CD14-positive monocyte (primary cell): Measurements from ENCODE around the gene NECAB2. TPM values are rescaled to one million over a fixed set of nuclear protein-coding genes. Genes with fewer than 3 reads are reported as not detected.

Experiments used
- DNase-seq, 3 donors: peaks; one replicate each; pipeline ENCODE4 v3.0.0-alpha.2; 2011 to 2022
- H2AFZ ChIP-seq: 2 replicates; pipeline ENCODE4 v1.6.0; 2012; ENCODE audit warnings: mild to moderate bottlenecking, low read depth, low read length, inconsistent platforms; ENCODE audit not compliant: insufficient read depth, poor library complexity, severe bottlenecking
- H3K27ac ChIP-seq, 2 donors: 1 replicate in 1 of 2; 2 replicates in 1 of 2; pipeline ENCODE4 v1.5.1; 2012 to 2013; ENCODE audit warnings: low read length in 2 of 2, control low read depth in 1 of 2, inconsistent platforms in 1 of 2, low read depth in 1 of 2, mild to moderate bottlenecking in 1 of 2
- H3K27me3 ChIP-seq, 2 donors: one replicate each; pipeline versions ENCODE4 v1.6.0 to v1.6.1; 2011 to 2013; ENCODE audit warnings: low read length in 2 of 2; ENCODE audit not compliant: control insufficient read depth in 2 of 2, insufficient read depth in 2 of 2
- H3K36me3 ChIP-seq, 2 donors: replicated peaks in 1 of 2; 1 replicate in 1 of 2; 2 replicates in 1 of 2; pipeline versions ENCODE4 v1.5.1 to v1.6.1; 2012 to 2013; ENCODE audit warnings: low read length in 2 of 2, control low read depth in 1 of 2, inconsistent platforms in 1 of 2, mild to moderate bottlenecking in 1 of 2; ENCODE audit not compliant: insufficient read depth in 2 of 2, control insufficient read depth in 1 of 2
- H3K4me1 ChIP-seq, 2 donors: 1 replicate in 1 of 2; 2 replicates in 1 of 2; pipeline versions ENCODE4 v1.5.1 to v1.6.1; 2012 to 2013; ENCODE audit warnings: low read length in 2 of 2, control low read depth in 1 of 2, inconsistent platforms in 1 of 2, mild to moderate bottlenecking in 1 of 2, moderate library complexity in 1 of 2; ENCODE audit not compliant: insufficient read depth in 2 of 2, control insufficient read depth in 1 of 2
- H3K4me2 ChIP-seq: replicated peaks from 2 replicates; pipeline ENCODE3; 2012; ENCODE audit warnings: low read length, moderate library complexity, mild to moderate bottlenecking; ENCODE audit not compliant: poor library complexity, severe bottlenecking; ENCODE audit errors: extremely low read depth
- H3K4me3 ChIP-seq, 3 experiments: fragments of 200-600 bp in 1 of 3; sonication (generic) in 1 of 3; replicated peaks in 1 of 3; 1 replicate in 2 of 3; 2 replicates in 1 of 3; pipeline ENCODE4 v1.5.1; 2011 to 2013; ENCODE audit warnings: low read length in 3 of 3, mild to moderate bottlenecking in 3 of 3, control low read depth in 2 of 3, low read depth in 2 of 3, inconsistent platforms in 1 of 3, moderate library complexity in 1 of 3
- H3K79me2 ChIP-seq: 2 replicates; pipeline ENCODE4 v1.6.0; 2012; ENCODE audit warnings: mild to moderate bottlenecking, control low read depth, inconsistent platforms, low read length, moderate library complexity; ENCODE audit not compliant: insufficient read depth
- H3K9ac ChIP-seq: 2 replicates; pipeline ENCODE4 v1.6.0; 2017; ENCODE audit warnings: low read length, mild to moderate bottlenecking; ENCODE audit not compliant: insufficient read depth, poor library complexity, severe bottlenecking
- H3K9me3 ChIP-seq, 2 donors: replicated peaks in 1 of 2; 1 replicate in 1 of 2; 2 replicates in 1 of 2; pipeline versions ENCODE4 v1.5.1 to v1.6.1; 2012 to 2013; ENCODE audit warnings: low read length in 2 of 2, control low read depth in 1 of 2; ENCODE audit not compliant: control insufficient read depth in 1 of 2, insufficient read depth in 1 of 2
- H4K20me1 ChIP-seq: 2 replicates; pipeline ENCODE4 v1.6.0; 2012; ENCODE audit warnings: mild to moderate bottlenecking, low read length, control low read depth, moderate library complexity; ENCODE audit not compliant: insufficient read depth
- H3K27ac Mint-ChIP-seq, 7 donors: one replicate each; pipeline ENCODE4 v1.8.0; 2020; ENCODE audit warnings: mild to moderate bottlenecking in 7 of 7, mixed read lengths in 7 of 7, moderate library complexity in 6 of 7, inconsistent platforms in 2 of 7
- H3K27me3 Mint-ChIP-seq, 3 donors: one replicate each; pipeline ENCODE4 v1.8.0; 2021 to 2022; ENCODE audit warnings: low read depth in 3 of 3, mild to moderate bottlenecking in 3 of 3, mixed read lengths in 3 of 3, moderate library complexity in 3 of 3, inconsistent platforms in 1 of 3
- H3K36me3 Mint-ChIP-seq, 2 donors: one replicate each; pipeline ENCODE4 v1.8.0; 2020; ENCODE audit warnings: mixed read lengths in 2 of 2, inconsistent platforms in 1 of 2, mild to moderate bottlenecking in 1 of 2
- H3K4me1 Mint-ChIP-seq: one replicate; pipeline ENCODE4 v1.8.0; 2020; ENCODE audit warnings: mild to moderate bottlenecking, mixed read lengths
- H3K4me3 Mint-ChIP-seq, 2 donors: one replicate each; pipeline ENCODE4 v1.8.0; 2020; ENCODE audit warnings: mild to moderate bottlenecking in 2 of 2, mixed read lengths in 2 of 2, moderate library complexity in 1 of 2
- H3K9me3 Mint-ChIP-seq, 7 donors: one replicate each; pipeline ENCODE4 v1.8.0; 2020 to 2022; ENCODE audit warnings: mixed read lengths in 7 of 7, mild to moderate bottlenecking in 6 of 7, moderate library complexity in 6 of 7, inconsistent platforms in 2 of 7
- WGBS: methylation state at CpG from one replicate; pipeline ENCODE4 v1.1.5; 2013; ENCODE audit warnings: missing lambda C conversion rate; ENCODE audit not compliant: insufficient coverage; 5-methylcytosine and 5-hydroxymethylcytosine counted together
- intact Hi-C, 2 donors: fragments of 100-400 bp; cut with micrococcal nuclease; formaldehyde crosslinking; loops; one replicate each; pipeline versions ENCODE4 v1.15.0 to v1.15.1; 2023
- polyA plus RNA-seq, 3 donors: library from polyadenylated mRNA; depleted of rRNA in 1 of 3; unstranded in 2 of 3; stranded (reverse) in 1 of 3; fragments of 300-500 nt in 2 of 3; fragments of >200 nt in 1 of 3; fragmentation: Illumina TruSeq in 2 of 3; gene quantifications; 1 replicate in 2 of 3; 2 replicates in 1 of 3; pipeline ENCODE4 v1.2.3, GENCODE V29; 2012 to 2021
- TF ChIP-seq, protein P1 (sequence below): fragments of 200-600 bp; IDR thresholded peaks from one replicate; pipeline ENCODE4 v1.8.0; 2022; ENCODE audit warnings: antibody characterized with exemption, mild to moderate bottlenecking

The NECAB2 gene
- polyA plus RNA-seq, 3 donors = 0.33 to 1.4 (median 0.52) TPM

DNA sequence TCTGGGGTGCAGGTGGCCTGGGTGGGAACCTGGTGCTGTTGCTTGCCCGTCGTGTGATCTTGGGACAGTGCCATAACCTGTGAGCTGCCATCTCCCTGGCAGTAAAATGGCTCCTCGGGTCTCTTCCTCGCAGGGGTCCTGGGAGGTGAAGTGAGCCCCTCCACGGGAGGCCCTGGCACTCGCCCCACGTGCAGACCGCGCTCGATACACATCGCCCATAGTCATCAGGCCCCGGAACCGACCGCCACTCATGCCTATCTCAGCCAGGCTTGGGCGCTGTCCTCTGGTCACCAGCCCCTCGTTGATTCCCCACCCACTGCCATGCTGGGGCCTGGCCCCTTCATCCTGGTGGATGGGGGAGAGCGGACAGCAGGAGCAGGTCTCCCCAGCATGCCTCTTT lies 36.5 kb upstream of the NECAB2 start:
- Histone ChIP-seq H3K36me3 (no peaks in the 10 kb centered on the region), H3K4me1 (no peaks in the 10 kb centered on the region), H3K4me2 (no peak overlapping the region), H3K9me3 (no peaks in the 10 kb centered on the region), H3K79me2 (no peaks in the 10 kb centered on the region), H2AFZ (no peak overlapping the region), H3K4me3 (no peak overlapping the region), H3K27me3 (no peaks in the 10 kb centered on the region), H3K27ac (no peak overlapping the region), H3K9ac (no peak overlapping the region), H4K20me1 (no peaks in the 10 kb centered on the region)
- no peak for DNase-seq
- H3K4me3 Mint-ChIP-seq = no peak overlapping the region
- peak overlapping the region in 1 of 7 donors; percentile 58 for H3K27ac Mint-ChIP-seq
- intact Hi-C loops = no loop called here
- 95% methylated on average over 8 of the region's 17 CpGs for WGBS
- peaks cover 5 to 8% of the 10 kb centered on the region in 2 donors for H3K36me3 Mint-ChIP-seq
- H3K9me3 Mint-ChIP-seq = no peaks in the 10 kb centered on the region
- H3K4me1 Mint-ChIP-seq = no peaks in the 10 kb centered on the region
- TF ChIP-seq, protein P1, sequence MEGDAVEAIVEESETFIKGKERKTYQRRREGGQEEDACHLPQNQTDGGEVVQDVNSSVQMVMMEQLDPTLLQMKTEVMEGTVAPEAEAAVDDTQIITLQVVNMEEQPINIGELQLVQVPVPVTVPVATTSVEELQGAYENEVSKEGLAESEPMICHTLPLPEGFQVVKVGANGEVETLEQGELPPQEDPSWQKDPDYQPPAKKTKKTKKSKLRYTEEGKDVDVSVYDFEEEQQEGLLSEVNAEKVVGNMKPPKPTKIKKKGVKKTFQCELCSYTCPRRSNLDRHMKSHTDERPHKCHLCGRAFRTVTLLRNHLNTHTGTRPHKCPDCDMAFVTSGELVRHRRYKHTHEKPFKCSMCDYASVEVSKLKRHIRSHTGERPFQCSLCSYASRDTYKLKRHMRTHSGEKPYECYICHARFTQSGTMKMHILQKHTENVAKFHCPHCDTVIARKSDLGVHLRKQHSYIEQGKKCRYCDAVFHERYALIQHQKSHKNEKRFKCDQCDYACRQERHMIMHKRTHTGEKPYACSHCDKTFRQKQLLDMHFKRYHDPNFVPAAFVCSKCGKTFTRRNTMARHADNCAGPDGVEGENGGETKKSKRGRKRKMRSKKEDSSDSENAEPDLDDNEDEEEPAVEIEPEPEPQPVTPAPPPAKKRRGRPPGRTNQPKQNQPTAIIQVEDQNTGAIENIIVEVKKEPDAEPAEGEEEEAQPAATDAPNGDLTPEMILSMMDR = no peak
- peaks cover 2 to 3% (median 2%) of the 10 kb centered on the region in 3 donors for H3K27me3 Mint-ChIP-seq

DNA sequence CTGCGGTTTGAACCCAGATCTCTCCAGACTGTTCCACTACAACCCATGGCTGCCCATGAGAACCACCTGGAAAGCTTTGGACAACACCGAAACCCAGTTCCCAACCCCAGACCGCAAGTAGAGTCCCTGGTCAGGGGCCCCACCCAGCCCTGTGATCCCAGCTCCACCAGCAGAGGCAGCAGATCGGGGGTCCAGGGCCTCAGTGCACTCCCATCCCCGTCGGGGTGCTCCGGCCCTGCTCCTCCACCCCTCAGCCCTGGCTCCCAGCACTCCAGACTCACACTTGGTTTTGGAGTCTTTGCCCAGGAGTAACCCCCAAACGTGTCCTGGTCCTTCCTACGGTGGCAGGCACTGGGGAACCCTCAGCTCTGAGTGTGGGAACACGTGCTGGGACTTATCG lies 35.7 kb upstream of the NECAB2 start:
- no peak overlapping the region for H3K4me3 ChIP-seq
- H3K27ac Mint-ChIP-seq = no peak overlapping the region

More for the DNA sequence above, 35.7 kb upstream of the NECAB2 start:
- no peaks in the 10 kb centered on the region for H3K79me2 ChIP-seq
- DNase-seq = no peak
- no peak overlapping the region for H2AFZ ChIP-seq
- no peaks in the 10 kb centered on the region for H3K36me3 ChIP-seq
- no peaks in the 10 kb centered on the region for H3K4me1 Mint-ChIP-seq
- no peaks in the 10 kb centered on the region for H3K27me3 ChIP-seq
- no peak overlapping the region for H3K27ac ChIP-seq
- intact Hi-C loops = no loop called here
- WGBS = 97% methylated on average over 9 of the region's 11 CpGs
- H3K36me3 Mint-ChIP-seq = peaks cover 7 to 11% of the 10 kb centered on the region in 2 donors
- H3K4me2 ChIP-seq = no peak overlapping the region
- H4K20me1 ChIP-seq = no peaks in the 10 kb centered on the region
- no peaks in the 10 kb centered on the region for H3K4me1 ChIP-seq
- H3K4me3 Mint-ChIP-seq = no peak overlapping the region
- TF ChIP-seq, protein P1 = no peak
- H3K27me3 Mint-ChIP-seq = peaks cover 2 to 5% (median 2%) of the 10 kb centered on the region in 3 donors
- H3K9ac ChIP-seq = no peak overlapping the region
- no peaks in the 10 kb centered on the region for H3K9me3 ChIP-seq
- H3K9me3 Mint-ChIP-seq = peaks cover 0 to 2% (median 0%) of the 10 kb centered on the region in 7 donors
